Measurements from ENCODE around the gene MRFAP1.
A peak's percentile ranks its signal among the peaks of the same experiment; 100 is the strongest.
"Not testable (repeated sequence)": the region's sequence is repeated elsewhere in the genome, so short reads cannot be mapped to it uniquely, and the experiment has no call there.

The MRFAP1 gene

GRCh38 chr4:6672541-6673190 is 32.2 kb downstream of the MRFAP1 start:
- not testable (repeated sequence) for DNase-seq

DNA sequence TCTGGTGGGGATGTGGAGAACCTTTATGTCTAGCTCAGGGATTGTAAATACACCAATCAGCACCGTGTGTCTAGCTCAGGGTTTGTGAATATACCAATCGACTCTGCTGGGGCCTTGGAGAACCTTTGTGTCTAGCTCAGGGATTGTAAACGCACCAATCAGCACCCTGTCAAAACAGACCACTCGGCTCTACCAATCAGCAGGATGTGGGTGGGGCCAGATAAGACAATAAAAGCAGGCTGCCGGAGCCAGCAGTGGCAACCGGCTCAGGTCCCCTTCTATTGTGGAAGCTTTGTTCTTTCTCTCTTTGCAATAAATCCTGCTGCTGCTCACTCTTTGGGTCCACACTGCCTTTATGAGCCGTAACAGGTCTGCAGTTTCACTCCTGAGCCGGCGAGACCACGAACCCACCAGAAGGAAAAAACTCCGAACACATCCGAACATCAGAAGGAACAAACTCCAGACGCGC is 32.7 kb downstream of the MRFAP1 start:
- not testable (repeated sequence) for DNase-seq

- peak; percentile 58 for DNase-seq
These were observed 33.4 kb downstream of the MRFAP1 start for GRCh38 chr4:6673660-6674499.

DNA sequence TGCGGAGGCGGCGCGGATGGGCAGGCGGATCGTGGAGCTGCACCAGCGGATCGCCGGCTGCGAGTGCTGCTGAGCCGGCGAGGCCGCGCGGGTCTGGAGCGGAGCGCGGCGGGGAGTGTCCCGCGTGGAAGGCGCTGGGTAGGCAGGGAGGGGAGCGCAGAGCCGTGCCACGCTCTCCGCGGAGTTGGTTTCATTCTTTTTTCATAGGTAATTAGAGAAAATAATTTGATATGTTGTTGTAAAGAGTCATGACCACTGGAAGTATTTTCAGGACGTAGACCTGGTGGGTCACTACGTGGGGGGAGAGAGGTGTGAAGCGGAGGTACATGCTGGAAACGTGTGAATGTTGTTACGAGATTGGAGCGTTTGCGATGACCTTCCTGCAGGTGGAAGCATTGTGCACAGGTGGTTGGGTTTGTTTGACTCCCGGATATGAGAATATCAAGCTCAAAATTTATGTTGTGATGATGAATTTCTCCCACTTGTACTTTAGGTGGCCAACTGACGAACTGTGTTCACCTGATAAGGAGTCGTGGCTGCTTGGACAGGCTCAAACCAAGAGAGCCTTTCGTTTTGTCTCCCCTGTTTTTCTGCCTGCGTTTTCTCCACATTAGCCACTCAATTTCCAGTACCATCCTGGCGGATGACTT is 34.1 kb downstream of the MRFAP1 start:
- peak; percentile 14 for DNase-seq

DNA sequence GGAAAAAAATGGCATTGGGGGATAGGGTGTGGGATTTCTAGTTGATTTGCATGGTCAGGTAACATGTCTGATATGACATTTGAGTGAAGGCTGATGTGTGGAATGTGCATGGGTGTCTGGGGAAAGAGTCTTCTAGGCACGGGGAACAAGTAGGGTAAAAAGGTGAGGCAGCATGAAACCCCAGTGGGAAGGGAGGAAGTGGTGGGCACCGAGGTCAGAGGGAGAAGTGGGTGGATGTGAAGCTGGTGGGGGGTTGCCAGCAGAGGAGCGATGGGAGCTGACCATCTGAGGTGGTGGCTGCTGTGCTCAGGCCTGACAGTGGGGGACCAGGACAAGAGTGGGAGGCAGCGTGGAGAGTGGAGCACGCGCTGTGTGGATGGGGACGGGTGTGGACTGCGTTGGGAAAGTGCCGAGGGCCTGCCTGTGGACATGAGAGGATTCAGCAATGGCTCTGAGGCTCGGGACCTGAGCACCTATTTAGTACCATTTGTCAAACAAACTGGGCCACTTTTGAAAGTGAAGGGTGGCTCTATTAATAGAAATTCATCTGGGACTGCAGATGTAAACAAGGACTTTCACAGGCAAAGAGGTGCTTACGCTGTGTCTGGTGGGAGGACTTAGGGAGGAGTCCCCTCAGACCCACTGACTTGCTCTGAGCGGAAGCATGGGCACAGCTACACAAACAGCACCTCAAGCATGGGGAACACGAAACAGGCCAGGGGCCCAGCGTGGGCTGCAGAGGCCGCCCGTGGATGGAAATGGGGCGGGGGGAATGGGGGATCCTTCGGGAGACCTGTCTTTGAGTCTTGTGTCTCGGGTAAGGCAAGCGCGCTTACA is 36.5 kb downstream of the MRFAP1 start:
- no peak for DNase-seq

DNA sequence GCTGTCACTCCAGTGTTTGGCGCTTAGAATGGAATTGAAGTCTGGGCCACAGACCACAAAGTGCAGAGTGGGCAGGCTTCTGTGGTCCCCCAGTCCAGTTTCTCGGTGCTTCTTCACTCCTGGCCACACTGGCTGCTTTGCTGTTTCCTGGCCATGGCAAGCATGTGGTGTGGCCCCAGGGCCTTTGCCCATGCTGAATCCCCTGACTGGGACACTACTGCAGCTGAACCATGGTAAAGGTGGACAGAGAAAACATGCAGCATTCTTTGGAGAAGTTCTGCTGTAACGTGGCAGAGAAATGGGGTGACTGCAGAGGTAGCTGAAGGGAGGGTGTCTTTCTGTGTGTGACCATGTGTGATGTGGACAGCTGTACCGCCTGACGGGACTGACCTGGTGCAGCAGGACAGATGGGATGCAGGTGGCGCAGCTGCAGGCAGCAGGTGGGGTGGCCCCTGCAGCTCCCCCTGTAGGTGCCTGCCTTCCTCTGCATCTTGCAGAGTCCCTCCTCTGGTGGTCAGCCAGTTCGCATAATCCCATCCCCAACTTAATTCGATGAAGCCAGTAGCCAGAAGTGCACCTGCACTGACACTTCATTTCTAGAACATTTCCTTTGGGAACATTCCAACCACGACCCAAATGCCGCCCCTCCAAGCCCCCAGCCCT is 40.0 kb downstream of the MRFAP1 start:
- DNase-seq = no peak

DNA sequence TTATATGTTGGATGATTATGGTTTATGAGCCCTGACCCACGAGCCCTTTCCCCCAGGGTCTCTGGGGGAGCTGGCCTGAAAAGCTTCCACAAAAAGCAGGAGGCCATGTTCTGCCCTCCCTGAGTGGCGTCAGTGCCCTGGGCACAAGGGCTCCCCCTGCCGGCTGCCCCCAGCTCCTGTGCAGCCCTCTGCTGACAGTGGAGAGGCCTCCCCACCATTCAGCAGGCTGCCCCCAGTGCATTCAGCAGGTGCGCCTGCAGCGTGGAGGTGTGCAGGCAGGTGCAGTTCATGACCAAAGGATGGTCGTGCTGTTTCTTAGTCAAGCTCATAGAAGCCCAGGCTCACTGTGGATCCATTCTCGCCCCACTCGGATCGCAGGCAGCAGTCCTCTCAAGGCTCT is 40.7 kb downstream of the MRFAP1 start:
- DNase-seq = no peak

DNA sequence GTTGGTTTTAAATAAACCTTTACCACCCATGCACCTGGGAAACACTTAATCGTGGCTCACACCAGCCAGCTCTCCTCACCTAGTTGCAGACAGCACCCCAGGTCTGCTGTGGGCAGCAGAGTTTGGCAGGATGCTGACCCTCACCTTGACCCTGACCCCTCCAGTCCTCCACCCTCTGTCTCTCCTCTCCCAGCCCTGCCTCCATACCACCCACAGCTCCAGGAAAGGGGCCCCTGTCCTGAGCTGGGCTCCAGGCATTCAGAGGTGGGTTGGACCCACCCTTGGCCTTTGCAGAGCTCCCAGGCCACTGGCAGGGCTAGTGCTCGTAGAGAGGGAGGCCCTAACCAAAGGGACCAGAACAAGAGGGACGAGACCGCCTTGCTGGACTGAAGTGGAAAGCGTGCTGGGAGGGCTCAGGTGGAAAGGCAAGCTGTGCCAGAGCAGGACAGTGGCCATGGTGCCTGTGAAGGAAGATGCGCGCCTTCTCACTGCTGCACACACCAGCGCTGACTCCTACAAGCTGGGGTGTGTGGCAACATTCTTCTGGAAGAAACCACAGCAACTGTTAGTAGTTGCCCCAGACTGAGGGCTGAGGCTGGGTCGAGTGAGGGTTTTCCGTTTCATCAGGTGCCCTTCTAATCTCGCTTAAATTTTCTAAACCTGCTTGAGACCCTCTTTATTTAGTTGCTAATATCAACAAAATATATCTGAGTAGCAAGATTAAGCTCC is 42.5 kb downstream of the MRFAP1 start:
- DNase-seq = no peak

DNA sequence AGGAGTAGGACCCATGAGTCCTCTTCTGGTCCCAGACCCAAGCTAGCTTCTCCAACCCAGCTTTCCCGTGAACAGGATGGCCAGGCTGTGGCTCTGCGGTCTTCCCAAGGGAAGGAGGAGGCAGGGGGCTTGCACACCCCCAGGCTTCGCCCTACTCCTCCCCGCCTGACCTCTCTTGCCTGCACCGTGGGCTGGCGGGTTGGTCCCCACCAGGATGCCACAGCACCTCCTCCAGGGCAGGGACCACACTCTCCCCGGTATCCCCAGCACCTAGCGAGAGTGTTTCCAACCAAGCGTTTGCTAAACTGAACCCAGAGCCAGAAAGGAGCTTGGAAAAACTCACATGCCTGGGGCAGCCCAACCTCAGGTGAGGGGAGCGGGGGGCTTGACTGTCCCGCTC is 44.2 kb downstream of the MRFAP1 start:
- DNase-seq = no peak

DNA sequence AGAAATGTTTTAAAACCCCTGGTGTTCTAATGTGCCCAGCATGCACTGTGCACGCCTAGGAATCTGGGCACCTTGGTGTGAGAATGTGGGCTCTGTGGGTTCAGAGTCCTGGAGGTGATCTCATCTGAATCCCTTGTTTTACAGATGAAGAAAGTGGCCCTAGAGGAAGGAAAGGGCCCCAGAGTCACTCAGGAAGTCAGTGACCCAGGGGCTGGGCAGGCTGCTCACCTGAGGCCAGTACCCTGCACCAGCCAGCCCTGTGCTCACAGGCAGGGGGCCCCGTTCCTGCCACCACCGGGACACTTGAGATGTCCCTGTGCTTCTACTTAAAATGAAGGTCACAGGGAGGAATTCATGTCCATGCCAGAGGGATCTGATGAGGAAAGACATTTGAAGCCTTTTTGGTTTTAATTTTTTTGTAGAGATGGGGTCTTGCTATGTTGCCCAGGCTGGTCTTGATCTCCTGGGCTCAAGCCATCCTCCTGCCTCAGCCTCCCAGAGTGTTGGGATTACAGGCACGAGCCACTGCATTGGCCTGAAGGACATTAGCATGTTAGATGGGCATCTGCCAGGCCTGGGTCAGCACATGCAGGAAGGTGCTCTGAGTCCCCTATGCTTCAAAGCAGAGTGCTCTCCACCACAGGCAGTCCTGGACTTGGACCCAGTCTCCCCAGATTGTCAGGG is 45.8 kb downstream of the MRFAP1 start:
- no peak for DNase-seq

DNA sequence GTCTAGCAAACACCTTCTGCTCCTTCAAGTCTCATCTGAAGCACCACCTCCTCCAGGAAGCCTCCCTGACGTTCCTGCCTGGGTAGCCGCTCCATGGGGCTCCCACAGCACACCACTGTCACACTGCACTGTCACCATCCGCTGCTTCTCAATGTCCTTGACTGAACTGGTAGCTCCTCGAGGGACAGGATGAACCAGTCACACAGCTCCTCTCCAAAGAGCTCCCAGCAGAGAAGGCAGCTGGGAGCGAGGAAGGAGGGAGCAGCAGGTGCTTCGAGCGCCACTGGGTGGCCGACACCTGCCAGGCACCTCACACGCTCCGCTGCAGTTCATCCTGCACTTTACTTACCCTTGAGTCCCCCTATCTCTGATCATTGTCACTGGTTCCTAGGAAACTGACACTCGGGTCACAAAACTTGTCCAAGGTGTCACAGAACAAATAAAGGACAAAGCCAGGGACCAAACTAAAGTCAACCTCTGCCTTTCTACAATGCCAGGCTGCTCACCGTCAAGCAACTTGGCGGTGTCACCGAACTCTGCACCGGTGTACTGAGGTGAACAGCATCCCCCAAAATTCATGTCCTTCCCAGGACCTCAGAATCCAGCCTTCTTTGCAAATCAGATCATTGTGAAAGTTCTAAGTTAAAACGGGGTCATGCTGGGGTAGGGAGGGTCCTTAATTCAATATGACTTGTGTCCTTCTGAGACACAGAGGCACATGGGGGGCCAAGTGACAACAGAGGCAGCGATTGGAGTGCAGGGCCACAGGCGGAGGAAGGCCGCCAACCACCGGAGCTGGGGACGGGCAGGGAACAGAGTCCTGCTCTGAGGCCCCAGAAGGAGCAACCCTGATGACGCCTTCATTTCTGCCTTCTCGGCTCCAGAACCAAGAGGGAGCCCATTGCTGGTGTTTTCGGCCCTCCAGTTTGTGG is 47.7 kb downstream of the MRFAP1 start:
- DNase-seq = no peak

DNA sequence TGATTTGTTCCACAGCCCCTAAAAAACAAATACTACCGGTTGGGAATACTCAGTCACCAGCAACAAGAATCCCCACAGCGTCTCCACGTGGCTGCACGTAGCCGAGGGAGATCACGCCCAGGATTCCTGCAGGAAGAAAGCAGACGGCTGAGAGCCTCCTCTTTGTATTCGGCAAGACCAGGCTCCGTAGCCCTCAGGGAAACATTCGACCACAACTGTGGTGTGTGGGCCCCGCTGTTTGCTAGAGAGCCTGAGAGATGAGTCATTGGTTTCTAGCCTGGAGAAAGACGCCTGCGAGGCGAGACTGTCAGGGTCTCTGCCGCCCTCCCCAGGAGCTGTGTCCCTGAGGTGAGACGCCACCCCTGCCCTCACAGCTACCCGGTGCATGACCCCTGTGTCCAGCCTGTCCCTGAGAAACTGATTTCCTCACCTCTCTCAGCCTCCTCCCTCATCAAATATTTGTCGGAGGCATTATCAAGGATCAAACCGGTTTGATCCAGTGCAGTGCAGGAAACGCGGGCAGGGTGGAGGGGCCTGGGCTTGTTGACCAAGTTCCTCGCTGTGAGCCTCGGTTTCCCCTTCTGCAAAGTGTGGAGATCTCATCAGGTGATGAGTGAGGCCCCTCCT is 48.5 kb downstream of the MRFAP1 start:
- DNase-seq = peak; percentile 1

DNA sequence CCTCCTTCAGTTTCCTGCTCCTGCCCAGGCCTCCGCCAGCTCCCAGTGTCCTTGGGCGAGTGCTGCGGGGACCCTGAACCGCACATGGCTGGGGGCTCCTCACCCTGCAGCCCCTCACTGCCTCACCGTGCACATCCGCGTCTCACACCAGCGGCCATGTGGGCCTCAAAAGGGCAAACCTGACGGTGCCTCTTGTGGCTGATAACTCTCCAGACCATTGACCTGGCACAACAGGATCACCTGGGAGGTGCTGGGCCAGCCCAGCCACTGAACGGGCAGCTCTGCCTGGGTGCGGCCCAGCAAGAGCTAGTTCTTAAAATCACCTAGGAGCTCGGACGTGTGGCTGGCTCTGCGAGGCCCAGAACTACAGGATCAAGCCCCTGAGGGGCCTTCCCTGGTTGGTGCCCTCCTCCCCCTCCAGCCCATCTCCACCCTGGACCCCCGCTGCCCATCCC is 49.0 kb downstream of the MRFAP1 start:
- DNase-seq = no peak
